Measurements from ENCODE around the gene ANKRD39.

Gene ANKRD39

GRCh38 chr2:96859681-96860064, 1.9 kb upstream of the ANKRD39 start:
- DNase-seq = no peak

GRCh38 chr2:96859099-96859649, 1.4 kb upstream of the ANKRD39 start:
- DNase-seq = peak in 12 of 58 donors; percentile 24 to 50 (median 37)

GRCh38 chr2:96856776-96857666, 795 bp downstream of the ANKRD39 start:
- peak in 9 of 58 donors; percentile 24 to 70 (median 37) for DNase-seq

DNA sequence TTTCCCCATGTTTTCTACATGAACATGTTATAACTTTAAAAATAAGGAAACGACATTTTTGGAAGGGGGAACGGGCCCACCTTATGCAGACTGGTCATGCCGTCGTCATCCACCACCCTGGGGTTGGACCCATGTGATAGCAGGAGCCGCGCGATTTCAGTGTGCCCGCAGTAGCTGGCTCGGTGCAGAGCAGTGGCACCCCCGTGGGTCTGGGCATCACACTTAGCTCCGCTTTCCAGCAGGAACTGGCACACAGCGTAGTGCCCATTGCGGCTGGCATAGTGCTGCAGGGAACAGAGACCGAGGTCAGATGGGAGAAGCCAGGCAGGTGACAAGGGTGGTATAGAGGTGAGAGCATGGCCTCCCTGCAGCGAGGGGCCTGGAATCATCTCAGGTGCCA, 4.5 kb downstream of the ANKRD39 start:
- no peak for DNase-seq

DNA sequence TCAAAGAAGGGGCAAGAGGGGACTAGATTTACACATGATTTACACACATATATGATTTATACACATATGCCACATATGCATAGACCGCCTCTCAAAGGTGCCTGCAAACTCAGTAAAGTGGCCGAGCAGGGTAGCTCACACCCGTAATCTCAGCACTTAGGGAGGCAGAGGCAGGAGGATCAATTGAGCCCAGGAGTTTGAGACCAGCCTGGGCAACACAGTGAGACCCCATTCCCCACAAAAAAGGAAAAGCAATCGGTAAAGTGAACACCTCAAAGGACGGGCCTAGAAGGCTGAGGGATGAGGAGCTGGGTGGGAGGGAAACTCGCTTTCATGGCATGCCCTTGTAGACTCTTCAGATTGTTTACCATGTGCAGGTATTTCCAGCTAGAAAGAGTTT, 5.1 kb downstream of the ANKRD39 start:
- DNase-seq = no peak

DNA sequence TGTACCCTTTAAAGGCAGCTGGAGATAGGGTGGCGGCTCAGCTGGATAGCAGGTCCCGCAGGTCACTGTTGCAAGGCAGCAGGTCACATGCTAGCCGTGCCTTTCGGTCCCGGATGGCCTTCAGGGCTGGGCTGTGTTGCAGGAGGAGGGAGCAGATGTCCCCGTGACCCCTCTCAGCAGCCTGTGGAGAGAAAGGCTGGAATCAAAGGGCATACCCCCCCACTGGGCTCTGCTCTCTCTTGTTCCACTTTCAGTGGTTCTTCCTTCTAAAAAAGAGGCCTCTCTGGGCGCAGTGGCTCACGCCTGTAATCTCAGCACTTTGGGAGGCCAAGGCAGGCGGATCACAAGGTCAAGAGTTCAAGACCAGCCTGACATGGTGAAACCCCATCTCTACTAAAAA, 9.6 kb downstream of the ANKRD39 start:
- no peak for DNase-seq

- DNase-seq = no peak
Observed at GRCh38 chr2:96847586-96847985, 10.2 kb downstream of the ANKRD39 start.

DNA sequence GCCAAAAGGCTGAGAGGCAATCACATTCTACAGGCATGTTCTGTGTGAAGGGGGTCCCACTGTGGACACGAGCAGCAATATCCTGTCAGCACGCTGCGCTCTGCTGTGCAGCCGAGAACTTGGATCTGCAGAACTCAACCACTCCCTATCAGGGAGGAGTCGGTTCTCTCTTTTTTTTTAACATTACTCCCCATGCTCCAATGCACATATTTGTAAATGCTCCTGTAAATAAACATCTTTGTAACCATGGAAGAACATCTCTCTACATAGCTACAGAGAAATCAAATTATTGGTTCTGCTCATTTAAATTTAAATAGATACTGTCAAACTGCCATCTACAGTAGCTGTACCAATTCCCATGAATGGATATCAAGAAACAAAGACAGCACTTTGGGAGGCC, 11.0 kb downstream of the ANKRD39 start:
- no peak for DNase-seq

GRCh38 chr2:96844405-96844808, 13.4 kb downstream of the ANKRD39 start:
- DNase-seq = no peak

DNA sequence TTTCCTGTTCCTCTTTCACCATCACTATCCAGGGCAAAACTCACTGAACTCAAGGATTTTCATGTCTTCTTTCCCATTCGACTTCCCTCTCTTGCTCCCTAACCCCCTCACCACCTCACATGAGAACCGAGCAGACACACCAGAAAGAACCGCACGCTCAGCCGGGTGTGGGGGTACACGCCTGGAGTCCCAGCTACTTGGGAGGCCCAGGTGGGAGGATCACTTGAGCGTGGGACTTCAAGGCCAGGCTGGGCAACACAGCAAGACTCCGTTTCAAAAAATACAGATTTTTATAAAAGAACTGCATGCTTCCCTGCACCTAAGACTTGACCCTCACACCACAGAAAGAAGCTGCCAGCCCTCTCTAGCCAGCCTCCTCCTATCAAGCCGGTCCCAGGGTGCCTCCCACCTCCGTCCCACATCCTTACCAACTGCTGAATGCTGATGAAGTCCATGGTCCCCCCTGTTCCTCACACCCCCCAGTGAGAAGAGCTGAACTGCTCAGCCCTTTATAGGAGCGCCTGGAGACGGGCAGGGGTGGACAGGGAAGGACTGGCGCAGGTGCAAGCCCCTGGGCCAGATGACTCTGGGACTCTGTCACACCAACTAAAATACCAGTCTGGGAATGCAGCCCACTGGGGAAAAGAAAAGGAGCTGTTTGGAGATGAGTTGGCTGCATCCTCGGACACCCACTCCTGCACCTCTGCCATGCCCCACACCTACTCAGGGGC, 14.1 kb downstream of the ANKRD39 start, which contains the start of gene ANKRD23:
TSS of gene ANKRD23 (minus strand) at position 484 of the 731 bp plus-strand sequence. CDS start at position 455, 29 bp downstream.
- DNase-seq = no peak

- DNase-seq = no peak
Observed at GRCh38 chr2:96842600-96842999, 15.2 kb downstream of the ANKRD39 start.

DNA sequence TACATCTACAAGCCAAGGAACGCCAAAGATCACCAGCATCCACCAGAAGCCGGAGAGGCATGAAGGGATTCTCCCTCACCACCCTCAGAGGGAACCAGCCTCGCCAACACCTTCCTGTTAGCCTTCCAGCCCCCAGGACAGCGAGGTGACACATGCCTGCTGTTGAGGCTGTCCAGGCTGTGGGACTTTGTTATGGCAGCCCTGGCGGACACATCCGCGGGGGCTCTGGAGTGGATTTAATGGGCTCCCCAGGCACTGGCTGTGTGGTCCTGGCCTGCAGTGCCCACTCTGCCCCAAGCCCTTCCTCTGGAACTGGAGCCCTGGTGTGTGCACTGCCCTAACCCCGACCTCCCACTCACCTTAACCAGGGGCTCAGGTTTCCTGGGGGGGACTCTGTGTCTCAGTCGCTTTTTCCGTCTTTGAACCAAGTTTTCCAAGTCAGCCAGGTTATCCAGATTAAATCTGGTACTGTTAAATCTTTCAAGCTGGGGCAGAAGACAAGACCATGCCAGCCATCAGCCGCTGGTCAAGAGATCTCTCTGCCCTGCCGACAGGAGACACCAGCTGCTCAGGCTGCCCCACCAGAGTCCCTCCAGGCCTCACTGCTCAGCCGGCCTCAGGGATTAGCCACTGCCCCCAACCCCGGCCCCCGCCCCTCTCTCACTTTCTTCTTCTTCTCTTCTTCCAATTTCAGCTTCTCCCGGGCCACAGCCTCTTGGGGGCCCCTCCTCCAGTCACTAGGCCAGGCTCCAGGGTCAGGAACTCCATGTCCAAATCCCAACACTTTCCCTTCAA, 15.9 kb downstream of the ANKRD39 start:
- no peak for DNase-seq

- no peak for DNase-seq
Observed at GRCh38 chr2:96839875-96840850, 17.7 kb downstream of the ANKRD39 start.

GRCh38 chr2:96839293-96839874, 18.4 kb downstream of the ANKRD39 start:
- DNase-seq = no peak

- DNase-seq = no peak
Observed at GRCh38 chr2:96838345-96839292, 19.2 kb downstream of the ANKRD39 start.

- DNase-seq = no peak
Observed at GRCh38 chr2:96837575-96837974, 20.2 kb downstream of the ANKRD39 start.

- DNase-seq = no peak
Observed at GRCh38 chr2:96835830-96836229, 22.0 kb downstream of the ANKRD39 start.

- DNase-seq = no peak
Observed at GRCh38 chr2:96832754-96833507, 24.9 kb downstream of the ANKRD39 start.
